A549 (cell line): ENCODE measurements around the gene CAMSAP1. TPM values are rescaled to one million over a fixed set of nuclear protein-coding genes. Genes with fewer than 3 reads are reported as not detected.
A peak's percentile ranks its signal among the peaks of the same experiment; 100 is the strongest.

Experiments
- ATAC-seq, 2 experiments: fragments of 200-7000 bp in 1 of 2; fragments of >200 bp in 1 of 2; cut with Nextera tagmentation in 1 of 2; cut with Tn5 transposase in 1 of 2; 3 replicates each; pipeline versions ENCODE4 v1.8.0 to v1.9.1; 2018 to 2020; ENCODE audit warnings: mild to moderate bottlenecking in 1 of 2, moderate library complexity in 1 of 2
- CTCF ChIA-PET: fragments of 300-600 bp; sonication (Branson Sonifier 250); formaldehyde crosslinking; extraction: SDS; loops from one replicate; lab custom pipeline; 2021; ENCODE audit warnings: antibody characterized with exemption, inconsistent platforms; lab: Yijun Ruan, JAX
- POLR2A ChIA-PET: fragments of 350-600 bp; formaldehyde crosslinking; extraction: SDS; loops from one replicate; lab custom pipeline; 2021; ENCODE audit warnings: antibody characterized with exemption, inconsistent platforms; lab: Yijun Ruan, JAX
- DNase-seq, 2 experiments: peaks; one replicate each; pipeline versions ENCODE4 v3.0.0 to v3.0.0-alpha.2; 2011 to 2016; ENCODE audit warnings: low read depth in 1 of 2, low spot score in 1 of 2
- FAIRE-seq: peaks from 2 replicates; lab custom pipeline; 2011; peaks lifted over from hg19 to GRCh38; lab: Jason Lieb, UNC
- H3K27ac ChIP-seq, 2 experiments: fragments of >200 bp; sonication (Bioruptor Twin); formaldehyde crosslinking; 3 replicates each; pipeline ENCODE4 v1.5.1; 2016 to 2017
- H3K4me1 ChIP-seq: fragments of >200 bp; sonication (Bioruptor Twin); formaldehyde crosslinking; 3 replicates; pipeline ENCODE4 v1.6.1; 2016
- H3K4me2 ChIP-seq: fragments of >200 bp; sonication (Bioruptor Twin); formaldehyde crosslinking; 3 replicates; pipeline ENCODE4 v1.6.1; 2016
- H3K4me3 ChIP-seq: fragments of >200 bp; sonication (Bioruptor Twin); formaldehyde crosslinking; 3 replicates; pipeline ENCODE4 v1.5.1; 2016
- H3K9me3 ChIP-seq: fragments of >200 bp; sonication (Bioruptor Twin); formaldehyde crosslinking; 3 replicates; pipeline ENCODE4 v1.6.1; 2016
- BHLHE40 ChIP-seq: IDR thresholded peaks from 2 replicates; pipeline ENCODE4 v1.6.1; 2012; ENCODE audit warnings: low read depth, low read length, inconsistent platforms
- CBX2 ChIP-seq: fragments of 200-600 bp; sonication (generic); IDR thresholded peaks from 2 replicates; pipeline ENCODE4 v1.6.1; 2016; ENCODE audit warnings: low read depth, mild to moderate bottlenecking, borderline replicate concordance
- CEBPB ChIP-seq, 2 experiments: fragments of >200 bp in 1 of 2; sonication (Bioruptor Twin) in 1 of 2; formaldehyde crosslinking in 1 of 2; IDR thresholded peaks; 2 replicates each; pipeline ENCODE4 v1.6.1; 2012 to 2016
- CHD4 ChIP-seq: fragments of 200-600 bp; sonication (generic); IDR thresholded peaks from 2 replicates; pipeline ENCODE4 v1.6.1; 2016; ENCODE audit warnings: antibody characterized with exemption, mild to moderate bottlenecking, borderline replicate concordance
- EHF ChIP-seq: fragments of 250-450 bp; sonication (Bioruptor Pico); IDR thresholded peaks from 2 replicates; pipeline ENCODE4 v1.5.0; 2020; ENCODE audit warnings: mild to moderate bottlenecking
- ESRRA ChIP-seq: fragments of 150-350 bp; IDR thresholded peaks from 2 replicates; pipeline ENCODE4 v1.6.1; 2014; ENCODE audit warnings: mild to moderate bottlenecking, low read length, borderline replicate concordance
- FOSB ChIP-seq: fragments of 250-450 bp; sonication (Bioruptor Pico); IDR thresholded peaks from 2 replicates; pipeline ENCODE4 v1.5.0; 2020; ENCODE audit warnings: mild to moderate bottlenecking, moderate library complexity
- FOXS1 ChIP-seq: fragments of 250-450 bp; sonication (Bioruptor Pico); IDR thresholded peaks from 2 replicates; pipeline ENCODE4 v1.5.0; 2020; ENCODE audit warnings: mild to moderate bottlenecking, moderate library complexity
- HDAC2 ChIP-seq: fragments of 200-600 bp; sonication (generic); IDR thresholded peaks from 2 replicates; pipeline ENCODE4 v1.6.1; 2016
- MAZ ChIP-seq: fragments of 150-350 bp; IDR thresholded peaks from 2 replicates; pipeline ENCODE4 v1.6.1; 2014; ENCODE audit warnings: antibody characterized with exemption, low read depth, low read length, borderline replicate concordance
- MYC ChIP-seq: IDR thresholded peaks from 2 replicates; pipeline ENCODE4 v1.6.1; 2012; ENCODE audit warnings: mild to moderate bottlenecking, inconsistent platforms, low read length, improper control_type of control experiment, borderline replicate concordance
- NFE2L2 ChIP-seq: fragments of 150-350 bp; conservative IDR thresholded peaks from 2 replicates; pipeline ENCODE4 v1.6.1; 2014; ENCODE audit warnings: low read length
- NPAS2 ChIP-seq: fragments of 250-450 bp; sonication (Bioruptor Pico); IDR thresholded peaks from 2 replicates; pipeline ENCODE4 v1.8.0; 2022; ENCODE audit warnings: mild to moderate bottlenecking, moderate library complexity, borderline replicate concordance
- RARB ChIP-seq: fragments of 250-450 bp; sonication (Bioruptor Pico); IDR thresholded peaks from 2 replicates; pipeline ENCODE4 v1.8.0; 2021; ENCODE audit warnings: mild to moderate bottlenecking, moderate library complexity
- RFX5 ChIP-seq: fragments of 450-650 bp; IDR thresholded peaks from 2 replicates; pipeline ENCODE4 v1.7.1; 2014; ENCODE audit warnings: antibody characterized with exemption, mild to moderate bottlenecking, moderate library complexity
- RNF2 ChIP-seq: fragments of 200-600 bp; sonication (generic); IDR thresholded peaks from 2 replicates; pipeline ENCODE4 v1.6.1; 2016; ENCODE audit warnings: low read depth, mild to moderate bottlenecking, antibody characterized with exemption, moderate library complexity, borderline replicate concordance
- TFCP2L1 ChIP-seq: fragments of 250-450 bp; sonication (Bioruptor Pico); IDR thresholded peaks from 2 replicates; pipeline ENCODE4 v1.5.0; 2021; ENCODE audit warnings: mild to moderate bottlenecking
- ZC3H11A ChIP-seq: fragments of 450-650 bp; IDR thresholded peaks from 2 replicates; pipeline ENCODE4 v1.6.1; 2014; ENCODE audit warnings: antibody characterized with exemption, mild to moderate bottlenecking
- ZFP36 ChIP-seq: fragments of 450-650 bp; IDR thresholded peaks from 2 replicates; pipeline ENCODE4 v1.6.1; 2014; ENCODE audit warnings: borderline replicate concordance; ENCODE audit not compliant: partially characterized antibody
- ZNF302 ChIP-seq: fragments of 250-450 bp; sonication (Bioruptor Pico); IDR thresholded peaks from 2 replicates; pipeline ENCODE4 v1.9.0; 2021; ENCODE audit warnings: inconsistent platforms, mild to moderate bottlenecking, moderate library complexity
- WGBS: methylation state at CpG from one replicate; pipeline ENCODE4 v1.1.6; 2017; ENCODE audit errors: missing lambda C conversion rate; 5-methylcytosine and 5-hydroxymethylcytosine counted together
- polyA plus RNA-seq, 4 experiments: library from polyadenylated mRNA; depleted of rRNA in 3 of 4; stranded (reverse); fragments of >200 nt; fragmentation: RNase III in 1 of 4; extraction: RNeasy Plus Mini Kit Qiagen cat#74134 plus additional on column Dnase treatment in 1 of 4; gene quantifications; 2 replicates in 3 of 4; 3 replicates in 1 of 4; pipeline ENCODE4 v1.2.3, GENCODE V29; 2011 to 2017
- TF ChIP-seq, protein P1 (sequence below): fragments of >200 bp; sonication (Bioruptor Twin); formaldehyde crosslinking; IDR thresholded peaks from 3 replicates; pipeline ENCODE4 v1.6.1; 2016
- TF ChIP-seq, protein P2 (sequence below): fragments of 150-350 bp; IDR thresholded peaks from 2 replicates; pipeline ENCODE4 v1.6.1; 2014; ENCODE audit warnings: low read depth, mild to moderate bottlenecking, low read length

The CAMSAP1 gene
- polyA plus RNA-seq, 2 of the 4 experiments (the other 2 are of a cell fraction), result 8.6 to 15.0 TPM

GRCh38 chr9:135891027-135891631 is 16.2 kb downstream of the CAMSAP1 start:
- no peak for DNase-seq
- Histone ChIP-seq H3K4me1 (no peaks in the 10 kb centered on the region; the same call in 2 of the 3 replicates), H3K27ac (no peak overlapping the region), H3K9me3 (peaks cover 12% of the 10 kb centered on the region; the same call in 2 of the 3 replicates), H3K4me2 (no peak overlapping the region), H3K4me3 (no peak overlapping the region)
- FAIRE-seq, result no peak
- ChIA-PET POLR2A (no interaction called here), CTCF (interaction anchor here (0.7 to 3.2 kb wide), 5 partner anchors 11 to 76 kb away, joined by 3 to 8 read pairs (median 3); no protein-coding TSS in a partner anchor)
- WGBS, result 66% methylated on average over 8 of the region's 8 CpGs
- no peak for ATAC-seq
- TF ChIP-seq ZC3H11A (no peak), NPAS2 (CRISPR knock-in tag) (no peak), HDAC2 (no peak), ZFP36 (no peak)

DNA sequence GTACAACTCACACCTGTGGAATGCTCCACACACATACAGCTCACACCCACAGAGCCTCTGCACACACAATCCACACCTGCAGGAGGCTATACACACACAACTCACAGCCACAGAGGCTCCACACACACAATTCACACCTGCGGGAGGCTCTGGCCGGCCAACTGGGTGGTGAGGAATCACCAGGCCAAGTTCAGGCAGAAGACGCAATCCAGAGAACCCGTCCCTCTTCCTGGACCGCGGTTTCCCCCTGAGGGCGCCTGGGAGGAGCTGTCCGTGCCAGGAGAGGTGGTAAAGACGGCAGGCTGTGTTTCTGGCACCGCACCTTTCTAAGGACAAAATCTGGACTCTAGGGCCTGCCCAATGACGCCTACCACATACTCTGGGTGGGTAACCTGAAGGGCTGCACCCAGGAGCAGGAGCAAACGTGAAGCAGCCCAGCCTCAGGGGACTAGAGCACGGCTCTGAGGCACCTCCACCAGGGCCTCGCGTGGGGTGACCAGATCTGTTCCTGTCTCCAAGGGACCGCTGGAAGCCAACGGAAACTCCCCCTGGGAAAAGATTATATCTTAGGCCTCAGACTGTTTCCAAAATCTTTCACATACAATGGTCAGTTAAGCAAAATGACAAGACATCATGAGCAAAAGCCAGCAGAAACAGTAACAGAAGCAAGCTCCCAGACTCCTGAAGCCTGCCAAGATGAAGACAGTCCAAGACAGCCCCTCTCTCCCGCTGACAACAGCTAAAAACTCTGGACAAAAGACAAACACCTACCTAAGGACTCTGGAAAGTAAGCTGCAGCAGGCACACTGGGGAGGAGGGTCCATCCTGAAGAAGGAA is 16.9 kb downstream of the CAMSAP1 start:
- Histone ChIP-seq H3K9me3 (peaks cover 7% of the 10 kb centered on the region; the same call in 2 of the 3 replicates), H3K4me1 (peaks cover 4% of the 10 kb centered on the region; the same call in 2 of the 3 replicates), H3K4me2 (no peak overlapping the region), H3K27ac (no peak overlapping the region), H3K4me3 (no peak overlapping the region)
- FAIRE-seq (no peak), DNase-seq (no peak)
- POLR2A ChIA-PET, result interaction anchor here (0.6 kb wide), 1 partner anchor 22 kb away, joined by 4 read pairs; no protein-coding TSS in a partner anchor
- no peak for TF ChIP-seq ESRRA
- TF ChIP-seq CBX2, result no peak
- TF ChIP-seq RNF2, result no peak
- TF ChIP-seq RFX5, result no peak
- no peak for TF ChIP-seq ZNF302 (CRISPR knock-in tag)
- TF ChIP-seq, protein P1, sequence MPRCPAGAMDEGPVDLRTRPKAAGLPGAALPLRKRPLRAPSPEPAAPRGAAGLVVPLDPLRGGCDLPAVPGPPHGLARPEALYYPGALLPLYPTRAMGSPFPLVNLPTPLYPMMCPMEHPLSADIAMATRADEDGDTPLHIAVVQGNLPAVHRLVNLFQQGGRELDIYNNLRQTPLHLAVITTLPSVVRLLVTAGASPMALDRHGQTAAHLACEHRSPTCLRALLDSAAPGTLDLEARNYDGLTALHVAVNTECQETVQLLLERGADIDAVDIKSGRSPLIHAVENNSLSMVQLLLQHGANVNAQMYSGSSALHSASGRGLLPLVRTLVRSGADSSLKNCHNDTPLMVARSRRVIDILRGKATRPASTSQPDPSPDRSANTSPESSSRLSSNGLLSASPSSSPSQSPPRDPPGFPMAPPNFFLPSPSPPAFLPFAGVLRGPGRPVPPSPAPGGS, result no peak
- TF ChIP-seq HDAC2, result no peak
- TF ChIP-seq RARB, result no peak
- no peak for TF ChIP-seq CHD4
- no peak for TF ChIP-seq FOSB (CRISPR knock-in tag)
- no peak for TF ChIP-seq NPAS2 (CRISPR knock-in tag)
- no peak for TF ChIP-seq CEBPB (IDR thresholded peaks at IDR 0.05)
- TF ChIP-seq, all 56 proteins: peak for 0
- WGBS, result 94% methylated on average over 17 of the region's 18 CpGs
- CTCF ChIA-PET, result interaction anchor here (0.5 to 3.2 kb wide), 5 partner anchors 19 to 77 kb away, joined by 3 to 8 read pairs (median 3); no protein-coding TSS in a partner anchor
- ATAC-seq, result peak in 1 of 2 experiments; percentile 21; a peak in 2 of 6 replicates

- Histone ChIP-seq H3K9me3 (no peaks in the 10 kb centered on the region), H3K4me2 (no peak overlapping the region), H3K27ac (no peak overlapping the region), H3K4me1 (peaks cover 12% of the 10 kb centered on the region; the same call in 2 of the 3 replicates), H3K4me3 (no peak overlapping the region)
- FAIRE-seq (no peak), ATAC-seq (no peak; a peak in 1 of 6 replicates), DNase-seq (no peak)
- CTCF ChIA-PET, result interaction anchor here (1.5 to 3.2 kb wide), 3 partner anchors 23 to 93 kb away, joined by 3 to 8 read pairs (median 6); no protein-coding TSS in a partner anchor
- TF ChIP-seq BHLHE40 (no peak), NFE2L2 (no peak), MYC (no peak), TFCP2L1 (CRISPR knock-in tag) (no peak), HDAC2 (no peak), FOXS1 (CRISPR knock-in tag) (no peak), MAZ (no peak), EHF (no peak)
- TF ChIP-seq, protein P2, sequence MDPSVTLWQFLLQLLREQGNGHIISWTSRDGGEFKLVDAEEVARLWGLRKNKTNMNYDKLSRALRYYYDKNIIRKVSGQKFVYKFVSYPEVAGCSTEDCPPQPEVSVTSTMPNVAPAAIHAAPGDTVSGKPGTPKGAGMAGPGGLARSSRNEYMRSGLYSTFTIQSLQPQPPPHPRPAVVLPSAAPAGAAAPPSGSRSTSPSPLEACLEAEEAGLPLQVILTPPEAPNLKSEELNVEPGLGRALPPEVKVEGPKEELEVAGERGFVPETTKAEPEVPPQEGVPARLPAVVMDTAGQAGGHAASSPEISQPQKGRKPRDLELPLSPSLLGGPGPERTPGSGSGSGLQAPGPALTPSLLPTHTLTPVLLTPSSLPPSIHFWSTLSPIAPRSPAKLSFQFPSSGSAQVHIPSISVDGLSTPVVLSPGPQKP, result no peak
- TF ChIP-seq, protein P1, result no peak
- TF ChIP-seq, all 56 proteins: peak for 0
- 87% methylated on average over 16 of the region's 19 CpGs for WGBS
- POLR2A ChIA-PET, result no interaction called here
Measured at GRCh38 chr9:135889564-135890189, 17.7 kb downstream of the CAMSAP1 start.
